Mesenchymal stem cell (in vitro differentiated cells and primary cell): ENCODE results near the gene ISY1.
A peak's percentile ranks its signal among the peaks of the same experiment; 100 is the strongest.

Experiments
- DNase-seq: peaks from one replicate; pipeline ENCODE4 v3.0.0-alpha.2; 2013
- H2AFZ ChIP-seq: one replicate; pipeline ENCODE4 v1.6.1; 2013; ENCODE audit warnings: low read depth, mild to moderate bottlenecking, control low read depth, inconsistent platforms, low read length, moderate library complexity
- H2AK5ac ChIP-seq: 2 replicates; pipeline ENCODE4 v1.6.1; 2013; ENCODE audit warnings: low read length, moderate library complexity, mild to moderate bottlenecking, inconsistent platforms; ENCODE audit not compliant: severe bottlenecking
- H2BK120ac ChIP-seq: one replicate; pipeline ENCODE4 v1.6.1; 2013; ENCODE audit warnings: low read depth, mild to moderate bottlenecking, inconsistent platforms, low read length, moderate library complexity
- H2BK12ac ChIP-seq, 2 experiments: one replicate each; pipeline ENCODE4 v1.6.1; 2013; ENCODE audit warnings: inconsistent platforms in 2 of 2, low read length in 2 of 2, mild to moderate bottlenecking in 2 of 2, moderate library complexity in 2 of 2, control low read depth in 1 of 2
- H2BK15ac ChIP-seq: one replicate; pipeline ENCODE4 v1.6.1; 2013; ENCODE audit warnings: mild to moderate bottlenecking, low read depth, inconsistent platforms; ENCODE audit not compliant: poor library complexity, severe bottlenecking
- H2BK5ac ChIP-seq: 2 replicates; pipeline ENCODE4 v1.6.1; 2013; ENCODE audit warnings: low read depth, mild to moderate bottlenecking, low read length, control low read depth, inconsistent platforms; ENCODE audit not compliant: poor library complexity, severe bottlenecking
- H3K14ac ChIP-seq, 2 experiments: one replicate each; pipeline ENCODE4 v1.6.1; 2013; ENCODE audit warnings: inconsistent platforms in 2 of 2, low read length in 2 of 2, control low read depth in 1 of 2, mild to moderate bottlenecking in 1 of 2, moderate library complexity in 1 of 2
- H3K18ac ChIP-seq, 2 experiments: one replicate each; pipeline ENCODE4 v1.6.1; 2013; ENCODE audit warnings: inconsistent platforms in 2 of 2, low read length in 2 of 2, control low read depth in 1 of 2, low read depth in 1 of 2, mild to moderate bottlenecking in 1 of 2
- H3K23ac ChIP-seq, 2 experiments: one replicate each; pipeline ENCODE4 v1.6.1; 2013; ENCODE audit warnings: inconsistent platforms in 2 of 2, low read length in 2 of 2, mild to moderate bottlenecking in 2 of 2, moderate library complexity in 2 of 2, control low read depth in 1 of 2
- H3K27ac ChIP-seq: 2 replicates; pipeline ENCODE4 v1.5.1; 2013; ENCODE audit warnings: mild to moderate bottlenecking, moderate library complexity, low read length, control low read depth, inconsistent platforms; ENCODE audit not compliant: poor library complexity, severe bottlenecking
- H3K27me3 ChIP-seq, 2 experiments: 2 replicates each; pipeline versions ENCODE4 v1.6.1 to v1.7.0; 2013; ENCODE audit warnings: low read length in 2 of 2, mild to moderate bottlenecking in 2 of 2, moderate library complexity in 2 of 2, control low read depth in 1 of 2, inconsistent platforms in 1 of 2; ENCODE audit not compliant: control insufficient read depth in 1 of 2, insufficient read depth in 1 of 2
- H3K36me3 ChIP-seq, 2 experiments: 2 replicates each; pipeline versions ENCODE4 v1.6.1 to v1.7.0; 2013; ENCODE audit warnings: low read length in 2 of 2, control low read depth in 1 of 2, inconsistent platforms in 1 of 2, low read depth in 1 of 2, mild to moderate bottlenecking in 1 of 2; ENCODE audit not compliant: insufficient read depth in 2 of 2, control insufficient read depth in 1 of 2
- H3K4ac ChIP-seq, 2 experiments: one replicate each; pipeline ENCODE4 v1.6.1; 2013; ENCODE audit warnings: inconsistent platforms in 2 of 2, low read length in 2 of 2, mild to moderate bottlenecking in 2 of 2, moderate library complexity in 2 of 2, control low read depth in 1 of 2, low read depth in 1 of 2
- H3K4me1 ChIP-seq: 2 replicates; pipeline ENCODE4 v1.6.1; 2013; ENCODE audit warnings: low read depth, low read length, control low read depth; ENCODE audit not compliant: control insufficient read depth, insufficient read depth
- H3K4me2 ChIP-seq: 2 replicates; pipeline ENCODE4 v1.6.1; 2013; ENCODE audit warnings: low read length, mild to moderate bottlenecking, inconsistent platforms; ENCODE audit not compliant: poor library complexity, severe bottlenecking
- H3K4me3 ChIP-seq, 2 experiments: 2 replicates each; pipeline versions ENCODE4 v1.5.1 to v1.7.0; 2013; ENCODE audit warnings: low read length in 2 of 2, mild to moderate bottlenecking in 2 of 2, control low read depth in 1 of 2, low read depth in 1 of 2; ENCODE audit not compliant: insufficient read depth in 1 of 2
- H3K79me1 ChIP-seq: replicated peaks from 2 replicates; pipeline ENCODE4 v1.6.1; 2013; ENCODE audit warnings: mild to moderate bottlenecking, control low read depth, low read length, inconsistent platforms; ENCODE audit not compliant: poor library complexity, severe bottlenecking
- H3K9ac ChIP-seq: 2 replicates; pipeline ENCODE4 v1.7.0; 2013; ENCODE audit warnings: mild to moderate bottlenecking, low read length, moderate library complexity
- H3K9me3 ChIP-seq: 2 replicates; pipeline ENCODE4 v1.7.0; 2013; ENCODE audit warnings: mild to moderate bottlenecking, low read length; ENCODE audit not compliant: control insufficient read depth
- H4K8ac ChIP-seq: one replicate; pipeline ENCODE4 v1.6.1; 2013; ENCODE audit warnings: inconsistent platforms, mild to moderate bottlenecking, low read length, moderate library complexity
- H4K91ac ChIP-seq: one replicate; pipeline ENCODE4 v1.6.1; 2013; ENCODE audit warnings: mild to moderate bottlenecking, low read length, inconsistent platforms
- WGBS: methylation state at CpG from one replicate; pipeline ENCODE4 v1.1.7; 2013; ENCODE audit warnings: mixed read lengths; 5-methylcytosine and 5-hydroxymethylcytosine counted together

ISY1 gene

DNA sequence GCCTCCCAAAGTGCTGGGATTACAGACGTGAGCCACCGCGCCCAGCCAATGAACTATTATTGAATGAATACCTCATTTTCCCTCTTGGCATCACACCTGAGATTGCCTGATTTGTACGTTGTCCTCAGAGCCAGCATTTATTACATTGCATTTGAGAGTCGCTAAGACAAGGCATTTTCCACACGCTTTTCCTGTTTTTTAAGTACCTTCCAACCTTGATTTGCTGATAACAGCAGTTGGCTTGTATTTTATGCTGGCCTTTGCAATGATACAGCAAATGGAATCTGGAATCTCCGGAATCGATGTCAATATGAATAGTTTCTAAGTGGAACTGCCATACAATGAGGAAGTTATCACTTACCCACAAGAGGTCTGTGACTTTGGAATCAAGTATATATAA, 38.5 kb upstream of the ISY1 start:
- Histone ChIP-seq H3K79me1 (peaks cover 1% of the 10 kb centered on the region), H3K4me1 (peaks cover 2% of the 10 kb centered on the region), H2BK15ac (no peak overlapping the region), H3K23ac (no peak overlapping the region), H3K14ac (no peak overlapping the region), H2BK120ac (no peak overlapping the region), H3K27me3 (no peaks in the 10 kb centered on the region), H3K4me3 (no peak overlapping the region), H3K9me3 (no peaks in the 10 kb centered on the region), H3K4ac (no peak overlapping the region), H2BK12ac (no peak overlapping the region), H2BK5ac (no peak overlapping the region), H2AFZ (no peak overlapping the region), H3K27ac (no peak overlapping the region), H3K9ac (no peak overlapping the region), H3K36me3 (no peaks in the 10 kb centered on the region), H4K91ac (no peak overlapping the region), H2AK5ac (no peak overlapping the region), H3K18ac (no peak overlapping the region), H3K4me2 (no peak overlapping the region), H4K8ac (no peak overlapping the region)
- WGBS, result 98% methylated on average over 8 of the region's 8 CpGs
- no peak for DNase-seq

DNA sequence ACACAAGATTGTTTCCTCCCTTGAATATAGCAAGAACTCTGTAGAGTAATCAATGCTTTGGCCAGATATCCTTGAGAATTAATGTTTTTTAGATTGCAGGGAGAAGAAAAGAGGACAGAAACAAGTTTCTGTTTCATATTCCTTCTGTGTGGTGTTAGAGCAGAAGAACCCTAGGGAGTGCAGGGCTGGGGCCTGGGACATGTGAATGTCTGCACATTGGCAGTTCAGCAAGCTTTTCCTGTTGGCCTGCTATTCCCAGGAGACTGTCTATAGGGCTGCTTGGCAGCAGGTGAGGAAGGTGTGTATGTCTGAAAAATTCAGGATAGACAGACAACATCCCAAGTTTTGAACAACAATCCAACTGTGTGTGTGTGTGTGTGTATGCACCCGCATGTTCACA, 36.5 kb upstream of the ISY1 start:
- H2AK5ac ChIP-seq, result no peak overlapping the region
- peaks cover 2% of the 10 kb centered on the region for H3K79me1 ChIP-seq
- no peak overlapping the region for H3K27ac ChIP-seq
- no peak overlapping the region for H2BK120ac ChIP-seq
- no peak overlapping the region for H2BK5ac ChIP-seq
- no CpG with 5 or more reads among the region's 1 CpG for WGBS
- H3K4me2 ChIP-seq, result no peak overlapping the region
- no peak overlapping the region for H3K23ac ChIP-seq
- no peaks in the 10 kb centered on the region for H3K9me3 ChIP-seq
- no peak overlapping the region for H4K91ac ChIP-seq
- H3K18ac ChIP-seq, result no peak overlapping the region
- no peak overlapping the region for H4K8ac ChIP-seq
- peak; percentile 24 for DNase-seq
- H3K36me3 ChIP-seq, result no peaks in the 10 kb centered on the region
- no peaks in the 10 kb centered on the region for H3K27me3 ChIP-seq
- H3K4me3 ChIP-seq, result peak overlapping the region in 1 of 2 experiments; percentile 3
- H3K4me1 ChIP-seq, result peaks cover 2% of the 10 kb centered on the region
- H3K9ac ChIP-seq, result peak overlapping the region; percentile 87
- no peak overlapping the region for H2BK12ac ChIP-seq
- H3K14ac ChIP-seq, result no peak overlapping the region
- H2BK15ac ChIP-seq, result no peak overlapping the region
- peak overlapping the region in 1 of 2 experiments; percentile 35 for H3K4ac ChIP-seq
- no peak overlapping the region for H2AFZ ChIP-seq

DNA sequence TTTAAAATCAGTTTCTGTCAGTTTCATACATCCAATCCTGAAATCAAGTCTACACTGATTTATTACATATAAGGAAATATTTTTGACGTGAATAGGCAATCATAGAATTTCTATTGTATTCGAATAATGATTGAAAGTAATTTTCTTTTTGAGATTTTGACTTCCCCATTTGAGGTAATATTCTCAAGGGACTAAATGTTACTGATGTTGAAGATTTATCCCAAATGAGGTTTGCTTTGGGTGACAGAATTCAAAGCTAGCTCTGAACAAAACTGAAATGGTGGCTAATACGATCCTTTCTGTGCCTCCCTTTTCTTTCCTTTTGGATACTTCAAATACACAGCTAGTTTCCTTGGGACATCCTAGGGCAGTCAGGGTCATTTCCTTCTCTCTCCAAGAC, 35.7 kb upstream of the ISY1 start:
- 74% methylated on average over 2 of the region's 3 CpGs for WGBS
- no peaks in the 10 kb centered on the region for H3K36me3 ChIP-seq
- no peak overlapping the region for H3K23ac ChIP-seq
- no peak overlapping the region for H2AK5ac ChIP-seq
- peaks cover 2% of the 10 kb centered on the region for H3K4me1 ChIP-seq
- no peak overlapping the region for H2BK120ac ChIP-seq
- no peaks in the 10 kb centered on the region for H3K27me3 ChIP-seq
- H3K4me3 ChIP-seq, result peak overlapping the region in 1 of 2 experiments; percentile 68
- H2BK12ac ChIP-seq, result no peak overlapping the region
- H3K27ac ChIP-seq, result no peak overlapping the region
- DNase-seq, result no peak
- H3K4ac ChIP-seq, result no peak overlapping the region
- no peak overlapping the region for H2BK5ac ChIP-seq
- peaks cover 2% of the 10 kb centered on the region for H3K79me1 ChIP-seq
- peak overlapping the region; percentile 87 for H3K9ac ChIP-seq
- H2BK15ac ChIP-seq, result no peak overlapping the region
- no peak overlapping the region for H2AFZ ChIP-seq
- H3K14ac ChIP-seq, result no peak overlapping the region
- H3K9me3 ChIP-seq, result no peaks in the 10 kb centered on the region
- H4K8ac ChIP-seq, result no peak overlapping the region
- no peak overlapping the region for H4K91ac ChIP-seq
- no peak overlapping the region for H3K18ac ChIP-seq
- H3K4me2 ChIP-seq, result no peak overlapping the region

- Histone ChIP-seq H3K27me3 (no peaks in the 10 kb centered on the region), H3K36me3 (no peaks in the 10 kb centered on the region), H3K4ac (peak overlapping the region in 1 of 2 experiments; percentile 53), H4K91ac (no peak overlapping the region), H2BK120ac (no peak overlapping the region), H4K8ac (no peak overlapping the region), H3K4me2 (no peak overlapping the region), H3K4me3 (peak overlapping the region in 1 of 2 experiments; percentile 68), H2BK15ac (no peak overlapping the region), H3K9me3 (no peaks in the 10 kb centered on the region), H3K27ac (peak overlapping the region; percentile 80), H2BK5ac (no peak overlapping the region), H3K23ac (no peak overlapping the region), H3K4me1 (peaks cover 2% of the 10 kb centered on the region), H2BK12ac (no peak overlapping the region), H3K9ac (peak overlapping the region; percentile 87), H2AK5ac (no peak overlapping the region), H3K14ac (no peak overlapping the region), H3K18ac (peak overlapping the region; percentile 1 to 82), H3K79me1 (peaks cover 2% of the 10 kb centered on the region), H2AFZ (peak overlapping the region; percentile 60)
- WGBS, result under 1% methylated on average over 5 of the region's 6 CpGs
- DNase-seq, result peak; percentile 93
Measured at GRCh38 chr3:129195731-129196256, 34.9 kb upstream of the ISY1 start.
